Stimulated activated CD4-positive, alpha-beta T cell treated with anti-CD3 and anti-CD28 coated beads, Interleukin-1b, Interleukin-23, amount 100 ng/mL, for 1 hour (primary cell): ENCODE data around the gene SYT9.
"Not testable (repeated sequence)": the region's sequence is repeated elsewhere in the genome, so short reads cannot be mapped to it uniquely, and the experiment has no call there.

Experiments
- DNase-seq, 2 donors: peaks; one replicate each; pipeline ENCODE4 v3.0.0-alpha.2; 2020; ENCODE audit warnings: low read depth in 2 of 2

SYT9 gene

DNA sequence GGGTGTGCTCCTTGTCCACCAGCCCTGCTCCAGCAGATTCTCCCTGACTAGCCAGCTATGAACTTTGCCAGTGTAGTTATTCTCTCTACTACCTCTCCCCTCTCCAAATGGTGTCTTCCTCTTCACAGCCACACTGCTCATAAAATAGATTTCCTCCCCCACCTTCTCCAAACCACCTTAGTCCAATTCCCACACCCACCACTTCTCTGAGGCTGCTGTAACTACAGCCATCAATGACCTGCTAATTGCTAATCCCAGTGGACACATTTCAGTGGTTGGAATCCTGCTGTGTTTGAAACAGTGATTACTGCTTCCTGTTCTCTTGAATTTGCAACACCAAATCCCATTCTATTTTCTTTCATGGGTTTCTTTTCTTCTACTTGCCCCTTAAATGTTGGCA, 23.4 kb downstream of the SYT9 start:
- no peak for DNase-seq

DNA sequence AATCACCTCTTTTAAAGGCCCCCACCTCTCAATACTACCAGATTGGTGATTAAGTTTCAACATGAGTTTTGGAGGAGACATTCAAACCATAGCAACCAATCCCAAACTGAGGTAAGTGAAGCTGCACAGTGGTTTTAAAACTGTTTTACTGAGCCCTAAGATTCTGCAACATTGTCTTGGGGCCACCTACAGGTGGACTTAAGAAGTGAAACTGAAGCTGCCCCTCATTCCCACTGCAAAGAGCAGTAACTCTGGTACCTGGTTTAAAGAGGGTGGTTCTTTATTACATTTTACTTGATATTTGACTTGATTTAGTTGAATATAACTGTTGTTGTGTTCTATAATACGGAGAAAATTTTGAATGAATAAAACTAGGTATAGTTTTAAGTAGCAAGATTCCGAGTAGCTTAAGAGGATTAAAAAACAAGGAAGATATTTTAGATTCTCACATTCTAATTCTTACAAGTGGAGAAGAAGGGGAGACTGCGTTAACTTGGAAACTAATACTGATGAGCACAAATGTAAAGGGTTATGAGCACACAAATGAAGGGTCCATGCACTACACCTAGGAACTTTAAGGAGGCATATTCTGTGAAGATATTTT, 26.7 kb downstream of the SYT9 start:
- no peak for DNase-seq

DNA sequence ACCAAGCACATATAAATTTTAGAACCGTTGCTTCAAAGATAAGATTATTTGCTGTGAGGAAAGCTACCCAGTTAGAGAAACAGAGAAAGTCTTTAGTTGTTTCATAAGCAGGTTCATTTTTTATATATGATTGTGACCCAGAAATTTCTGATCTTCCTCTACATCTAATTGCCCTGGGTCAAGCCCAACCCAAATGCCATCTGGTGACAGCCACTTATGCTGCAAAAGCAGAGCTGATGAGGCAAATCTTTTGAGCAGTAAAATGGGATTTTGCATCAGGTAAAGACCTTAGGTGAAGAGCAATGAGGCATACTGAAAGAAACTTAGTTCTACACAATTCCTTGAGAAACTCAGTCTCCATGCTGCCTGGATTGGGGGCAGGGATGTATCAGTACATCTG, 28.0 kb downstream of the SYT9 start:
- no peak for DNase-seq

DNA sequence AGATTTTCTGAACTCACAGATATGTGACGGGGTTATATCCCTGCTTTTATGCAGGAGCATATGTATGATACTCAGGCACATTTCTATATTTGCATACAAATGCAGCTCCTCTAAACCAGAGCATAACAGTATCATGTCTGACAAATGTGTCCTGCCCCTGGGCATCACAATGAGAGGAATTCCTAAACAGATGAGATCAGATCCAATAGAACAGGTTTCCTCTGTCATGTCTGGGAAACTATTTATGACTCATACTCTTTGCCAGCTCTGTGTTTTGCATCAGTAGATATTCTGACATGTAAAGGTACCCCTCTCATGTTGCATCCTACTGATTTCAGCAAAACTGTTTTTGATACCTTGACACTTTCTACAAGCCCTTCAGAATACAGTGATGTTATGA, 29.4 kb downstream of the SYT9 start:
- no peak for DNase-seq

DNA sequence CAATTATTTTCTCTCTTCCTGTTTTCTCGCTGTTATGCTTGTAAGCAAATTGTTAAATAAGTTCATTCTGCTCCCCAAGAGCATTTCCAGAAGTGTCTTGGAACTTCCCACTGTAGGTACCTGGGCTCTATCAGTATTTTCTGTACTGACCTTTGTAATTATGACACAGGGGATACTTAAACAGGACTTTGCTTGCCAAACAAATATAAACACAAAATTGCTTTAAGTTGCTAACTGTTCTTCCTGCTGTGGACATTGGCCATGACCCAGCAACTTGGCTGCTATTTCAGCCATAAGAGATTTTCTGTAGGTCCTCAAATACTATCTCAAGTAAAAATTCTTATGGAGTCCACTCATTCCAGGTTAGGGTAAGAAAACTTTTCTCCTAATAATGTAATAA, 30.1 kb downstream of the SYT9 start:
- no peak for DNase-seq

DNA sequence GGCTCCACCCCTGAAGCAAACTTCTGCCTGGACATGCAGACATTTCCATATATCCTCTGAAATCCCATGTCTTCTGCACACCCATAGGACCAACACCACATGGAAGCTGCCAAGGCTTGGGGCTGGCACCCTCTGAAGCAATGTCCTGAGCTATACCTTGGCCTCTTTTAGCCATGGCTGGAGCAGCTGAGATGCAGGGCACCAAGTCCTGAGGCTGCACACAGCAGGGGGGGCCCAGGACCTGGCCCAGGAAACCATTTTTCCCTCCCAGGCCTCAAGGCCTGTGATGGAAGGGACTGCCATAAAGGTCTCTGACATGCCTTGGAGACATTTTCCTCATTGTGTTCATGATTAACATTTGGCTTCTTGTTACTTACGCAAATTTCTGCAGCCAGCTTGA, 34.5 kb downstream of the SYT9 start:
- DNase-seq = no peak

DNA sequence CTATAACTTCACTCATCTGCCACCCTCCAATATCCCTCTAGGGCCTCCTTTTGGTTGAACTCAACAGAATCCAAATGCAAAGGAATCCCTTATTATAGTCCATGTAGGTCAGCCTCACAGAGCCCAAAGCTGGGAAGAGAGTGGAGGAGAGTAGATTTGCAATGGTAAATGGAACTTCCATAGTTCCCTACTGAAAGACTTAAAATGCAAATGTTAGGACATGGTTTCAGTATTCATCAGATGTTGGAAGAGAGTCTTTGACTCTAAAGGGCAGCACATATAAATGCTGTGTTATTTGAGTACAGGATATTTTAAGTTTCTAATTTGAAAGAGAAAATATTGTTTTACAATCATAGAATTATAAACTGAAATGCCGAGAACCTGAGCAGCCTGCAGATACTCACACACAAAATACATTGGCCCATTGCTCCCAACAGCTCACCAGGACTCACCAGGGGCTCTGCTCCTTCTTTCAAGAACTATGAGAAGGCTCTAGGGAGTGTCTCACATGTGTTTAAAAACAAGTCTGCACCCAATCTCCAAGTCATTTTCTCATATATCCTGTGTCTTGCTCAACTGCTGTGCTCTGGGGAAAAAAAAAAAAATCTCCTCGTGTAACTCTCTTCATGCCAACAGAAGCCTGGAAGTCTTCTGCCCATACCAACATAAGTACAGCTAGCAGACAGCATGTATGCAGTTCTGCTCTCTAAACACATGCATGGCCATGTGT, 39.6 kb downstream of the SYT9 start:
- no peak for DNase-seq

DNA sequence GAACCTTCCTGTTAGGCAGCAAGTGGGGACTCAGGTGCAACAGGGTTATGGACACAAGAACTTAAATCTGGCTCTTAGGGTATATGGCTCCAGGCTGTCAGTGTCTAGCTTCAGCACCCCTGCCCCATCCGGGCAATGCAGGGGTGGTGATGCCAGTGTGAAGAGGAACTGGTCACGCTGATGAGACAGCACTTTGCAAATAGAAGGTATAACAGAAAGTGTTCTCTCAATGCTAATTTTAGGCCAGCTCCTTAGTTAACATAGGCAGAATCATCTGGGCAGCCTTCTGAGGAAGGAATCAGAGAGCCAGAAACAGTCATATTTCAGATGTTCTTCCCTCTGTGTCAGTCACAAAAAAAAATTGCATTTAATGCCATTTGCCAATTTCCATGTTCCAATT, 41.2 kb downstream of the SYT9 start:
- no peak for DNase-seq

DNA sequence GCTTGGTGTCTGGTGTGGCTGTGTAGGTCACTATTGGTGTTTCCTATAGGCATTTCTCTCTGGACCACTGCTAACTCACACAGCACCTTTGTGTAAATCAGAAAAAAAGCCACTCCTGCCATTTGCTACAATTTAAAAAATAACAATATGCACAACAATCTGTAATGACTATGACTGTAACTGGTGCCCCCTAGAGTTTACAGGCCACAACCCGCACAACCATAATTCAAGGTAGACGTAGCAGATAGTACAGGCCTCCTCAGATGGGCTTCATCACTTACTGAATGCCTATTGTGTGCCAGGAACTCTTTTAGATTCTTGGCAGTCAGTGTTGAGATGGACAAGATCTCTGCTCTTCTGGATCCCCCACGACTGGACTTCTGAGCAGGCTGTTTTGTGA, 47.7 kb downstream of the SYT9 start:
- no peak for DNase-seq

DNA sequence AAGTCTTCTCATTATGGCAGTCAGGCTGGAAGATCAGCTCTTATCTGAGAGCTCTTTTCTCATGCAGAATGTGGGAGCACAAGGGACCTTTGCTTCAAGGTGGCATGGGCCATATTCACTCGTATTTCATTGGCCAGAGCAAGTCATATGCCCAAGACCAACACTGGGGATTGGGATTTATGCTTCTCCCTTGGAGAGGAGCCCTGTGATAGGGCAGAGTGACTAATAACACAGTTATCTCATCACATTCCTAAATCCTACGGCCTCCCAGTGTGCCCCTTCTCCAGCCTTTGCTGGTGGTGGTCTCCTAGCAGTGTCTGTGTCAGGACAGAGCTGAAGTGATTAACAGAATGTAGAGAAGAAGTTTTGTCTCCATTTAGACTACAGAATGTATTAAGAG, 48.6 kb downstream of the SYT9 start:
- no peak for DNase-seq

DNA sequence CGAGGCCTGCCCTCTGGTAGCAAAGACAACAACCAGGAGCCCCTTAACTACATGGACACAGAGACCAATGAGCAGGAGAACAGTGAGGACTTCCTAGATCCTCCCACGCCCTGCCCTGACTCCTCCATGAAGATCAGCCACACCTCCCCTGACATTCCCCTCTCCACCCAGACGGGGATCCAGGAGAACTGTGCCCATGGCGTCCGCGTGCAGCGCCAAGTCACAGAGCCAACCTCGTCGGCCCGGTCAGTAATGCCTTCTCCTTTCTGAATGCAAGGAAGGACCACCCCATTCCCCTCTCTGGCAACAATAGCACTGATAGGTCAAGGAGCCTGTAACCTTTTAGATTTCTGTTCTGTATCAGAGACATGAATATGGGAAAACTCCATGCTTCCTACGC, 51.4 kb downstream of the SYT9 start:
- no peak for DNase-seq

DNA sequence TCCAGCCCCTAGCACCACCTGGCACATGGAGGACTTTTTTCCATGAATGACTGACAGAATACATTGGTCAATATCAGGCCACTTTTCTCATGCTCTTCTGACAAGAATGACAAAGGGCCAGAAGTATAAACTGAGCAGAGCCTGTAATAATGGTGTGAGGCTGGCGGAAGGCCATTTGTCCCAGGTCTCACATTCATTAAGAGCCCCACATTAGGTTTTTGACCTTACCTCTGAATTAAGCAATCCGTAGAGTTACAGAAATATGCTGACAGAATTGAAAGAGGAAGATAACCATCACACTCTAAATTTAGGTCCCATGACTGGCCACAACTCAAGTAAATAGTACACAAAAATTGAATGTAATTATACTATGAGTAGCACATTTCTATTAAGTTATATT, 55.2 kb downstream of the SYT9 start:
- DNase-seq = no peak

DNA sequence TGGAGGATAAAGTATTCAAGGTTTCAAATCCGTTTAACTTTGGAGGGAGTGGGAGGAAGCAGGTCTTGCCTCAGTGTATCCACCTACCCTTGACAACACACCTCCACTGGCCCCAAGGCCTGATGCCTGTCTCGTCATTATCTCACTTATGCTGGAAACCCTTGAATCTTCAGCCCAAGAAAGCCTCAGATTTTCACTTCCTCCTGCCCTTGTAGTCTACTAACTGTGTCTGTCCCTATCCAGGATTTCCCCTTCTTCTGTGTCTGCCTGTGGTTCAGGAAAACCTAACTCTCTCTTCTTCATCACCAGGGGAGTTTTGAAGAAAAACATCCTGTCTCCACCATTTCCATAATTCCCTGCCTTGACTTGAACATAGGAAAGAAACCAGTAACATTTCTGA, 56.1 kb downstream of the SYT9 start:
- no peak for DNase-seq

DNA sequence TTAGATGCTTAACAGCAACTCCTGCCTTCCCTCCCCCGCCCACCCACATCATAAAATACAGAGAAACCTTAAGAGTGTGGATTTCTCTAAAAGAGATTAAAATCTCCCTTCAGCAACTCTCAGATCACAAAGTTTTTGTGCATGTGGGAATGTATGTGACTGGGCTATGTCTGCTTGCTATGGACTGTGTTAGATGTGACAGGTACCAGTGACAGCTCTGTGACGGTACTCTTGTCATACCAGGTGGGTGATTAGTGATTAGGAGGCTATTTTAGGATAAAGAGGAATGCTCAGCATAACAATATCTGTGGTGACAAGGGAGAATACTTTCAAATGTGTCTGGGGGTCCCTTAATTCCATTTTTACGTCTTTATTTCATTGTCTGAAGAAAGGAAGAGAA, 60.2 kb downstream of the SYT9 start:
- DNase-seq = no peak

DNA sequence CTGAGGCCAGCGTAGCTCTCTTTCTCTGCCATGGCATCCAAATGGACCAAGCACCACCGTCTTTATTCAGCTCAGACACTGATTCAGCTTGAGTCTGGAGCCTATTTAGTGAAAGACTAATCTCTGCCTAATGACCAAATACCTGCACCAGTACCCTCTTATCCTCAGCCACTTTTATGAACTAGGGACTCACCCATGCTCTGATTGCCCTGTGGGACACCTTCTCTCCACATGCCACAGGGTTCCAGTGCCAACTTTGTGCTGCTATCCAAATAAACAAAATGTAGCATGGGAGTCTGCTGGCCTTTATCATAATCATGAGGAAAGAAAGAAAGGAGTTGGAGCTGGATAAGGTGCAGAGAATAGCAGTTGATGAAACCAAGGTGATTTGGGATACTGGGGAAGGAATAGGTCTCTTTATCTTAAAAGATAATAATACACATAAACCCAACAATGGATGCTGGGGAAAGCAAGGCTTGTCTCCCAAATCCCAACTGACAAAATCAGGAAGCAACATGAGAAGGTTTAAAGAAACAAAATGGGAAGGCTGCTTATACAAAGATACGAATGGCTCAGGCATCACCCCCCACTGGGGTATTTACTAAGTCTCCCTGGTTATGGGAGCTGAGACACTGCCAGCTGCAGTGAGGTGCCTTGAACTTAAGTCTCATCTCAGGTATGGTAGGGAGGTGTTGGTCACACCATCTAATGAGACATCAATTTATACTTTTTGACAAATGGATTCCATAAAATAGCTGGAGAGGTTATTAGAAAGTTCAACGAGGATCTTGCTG, 63.3 kb downstream of the SYT9 start:
- no peak for DNase-seq

DNA sequence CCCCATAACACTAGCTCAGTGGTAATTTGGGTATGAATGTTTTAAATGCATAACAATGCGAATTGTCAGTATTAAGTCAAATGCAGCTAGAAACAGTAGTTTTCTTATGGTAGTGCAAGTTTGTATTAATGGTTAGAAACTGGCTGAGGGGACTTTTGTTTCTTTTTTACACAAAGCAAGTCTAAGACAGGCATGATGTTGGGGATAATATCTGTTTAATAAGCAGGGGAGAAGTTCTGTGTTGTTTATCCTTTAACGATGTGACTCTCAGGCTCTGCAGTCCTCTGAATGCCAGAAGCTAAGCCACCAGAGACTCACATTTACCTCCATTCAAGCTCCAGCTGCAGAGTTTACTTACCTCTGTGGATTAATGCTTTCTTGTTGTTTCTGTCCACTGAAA, 67.8 kb downstream of the SYT9 start:
- no peak for DNase-seq

DNA sequence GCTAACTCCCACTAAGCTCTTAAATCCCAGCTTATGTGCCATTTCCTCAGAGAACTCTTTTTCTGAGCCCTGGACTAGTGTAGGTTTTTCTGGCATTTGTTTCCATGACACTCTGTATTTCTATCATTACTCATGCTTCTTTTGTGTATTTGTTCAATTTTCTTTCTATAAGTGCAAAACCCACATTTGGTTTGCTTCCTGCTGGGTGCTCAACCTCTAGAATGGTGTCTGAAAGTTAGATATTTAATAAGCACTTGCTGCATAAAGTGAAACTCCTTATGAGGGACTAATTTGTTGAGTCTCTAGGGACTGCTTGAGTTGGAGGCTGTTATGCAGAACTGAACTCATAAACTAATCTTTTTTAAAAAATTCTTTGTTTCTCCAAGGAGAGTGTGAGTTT, 68.6 kb downstream of the SYT9 start:
- no peak for DNase-seq

DNA sequence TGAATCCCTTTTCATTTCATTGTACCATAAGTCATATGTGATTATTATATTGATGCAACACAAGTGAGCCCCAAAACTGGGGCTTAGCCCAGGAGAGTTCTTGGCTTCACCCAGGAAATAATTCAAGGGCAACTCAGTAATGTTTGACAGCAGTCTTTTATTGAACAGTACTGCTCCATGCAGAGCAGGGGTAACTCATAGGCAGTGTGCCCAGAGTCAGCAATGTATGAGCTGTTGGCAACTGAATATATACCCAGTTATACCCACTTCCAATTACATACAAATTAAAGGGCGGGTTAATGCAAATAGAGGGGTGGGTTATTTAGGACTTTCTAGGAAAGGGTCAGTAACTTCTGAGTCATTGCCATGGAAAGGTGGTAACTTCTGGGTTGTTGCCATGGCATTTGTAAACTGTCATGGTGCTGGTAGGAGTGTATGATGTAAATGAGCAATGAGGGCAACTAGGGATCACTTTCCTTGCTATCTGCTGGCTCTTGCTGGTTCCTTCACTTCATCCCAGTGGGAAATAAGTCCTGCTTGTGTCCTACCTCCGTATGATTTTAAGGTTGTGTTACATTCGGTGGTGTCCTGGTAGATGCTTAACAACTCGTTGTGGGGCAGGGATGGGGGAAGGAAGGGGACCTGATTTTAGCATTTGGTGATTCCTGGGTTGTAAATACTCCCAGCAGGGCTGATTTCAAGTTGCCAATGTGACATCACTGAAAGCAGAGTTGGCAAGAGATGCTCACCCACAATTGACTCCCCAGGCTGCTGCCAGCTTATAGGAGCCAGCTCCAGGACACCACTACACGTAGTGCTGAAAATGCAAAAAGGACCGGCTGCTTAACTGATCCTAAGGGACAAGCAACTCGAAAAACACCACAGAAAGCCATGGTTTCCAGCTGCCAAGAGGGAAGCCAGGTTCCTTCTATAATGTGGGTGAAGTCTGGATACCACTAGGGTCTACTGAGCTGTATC, 70.1 kb downstream of the SYT9 start:
- no peak for DNase-seq

DNA sequence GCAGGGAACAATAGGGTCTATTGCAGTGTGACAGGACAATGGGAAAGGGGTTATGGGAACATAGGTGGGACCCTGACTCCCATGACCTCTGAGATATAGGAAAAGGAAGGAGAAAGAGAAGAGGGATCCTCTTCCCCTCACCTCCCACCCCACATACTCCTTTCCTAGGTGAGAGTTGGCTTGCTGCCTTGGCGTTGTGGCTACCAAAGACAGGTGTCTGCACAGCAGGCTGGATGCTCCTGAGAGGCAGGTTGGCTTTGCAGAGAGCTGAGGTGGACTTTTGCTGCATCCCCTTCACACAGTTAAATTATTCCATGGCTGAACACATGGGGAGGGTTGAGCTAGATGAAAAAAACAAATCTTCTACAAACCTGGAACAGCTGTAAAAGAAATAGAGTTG, 80.7 kb downstream of the SYT9 start:
- DNase-seq = no peak

DNA sequence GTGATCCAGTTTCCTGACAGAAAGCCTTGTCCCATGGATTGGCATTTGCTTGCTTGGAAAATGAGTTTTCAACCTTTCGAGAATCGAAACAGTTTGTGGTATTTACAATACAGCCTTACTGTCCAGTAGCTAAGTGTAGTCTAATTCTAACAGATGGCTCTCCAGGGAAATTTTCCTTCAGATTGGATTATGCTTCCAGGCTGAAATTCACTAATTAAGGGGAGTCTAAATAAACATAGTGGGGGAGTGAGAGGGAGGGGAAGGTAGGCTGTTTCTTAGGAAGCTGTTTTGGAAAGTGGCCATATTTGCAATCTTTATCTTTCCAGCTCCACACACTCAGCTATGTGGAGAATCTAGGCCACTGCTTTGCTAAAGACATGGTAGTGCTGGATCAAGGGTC, 81.3 kb downstream of the SYT9 start:
- no peak for DNase-seq

DNA sequence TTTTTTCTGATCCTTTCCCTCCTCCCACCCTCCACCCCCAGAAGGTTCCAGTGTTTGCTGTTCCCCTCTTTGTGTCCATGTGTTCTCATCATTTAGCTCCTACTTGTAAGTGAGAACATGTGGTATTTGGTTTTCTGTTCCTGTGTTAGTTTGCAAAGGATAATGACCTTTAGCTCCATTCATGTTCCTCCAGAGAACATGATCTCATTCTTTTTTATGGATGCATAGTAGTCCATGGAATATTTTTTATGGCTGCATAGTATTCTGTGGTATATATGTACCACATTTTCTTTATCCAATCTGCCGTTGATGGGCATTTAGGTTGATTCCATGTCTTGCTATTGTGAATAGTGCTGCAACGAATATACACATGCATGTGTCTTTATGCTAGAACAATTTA, 83.7 kb downstream of the SYT9 start:
- not testable (repeated sequence) for DNase-seq

DNA sequence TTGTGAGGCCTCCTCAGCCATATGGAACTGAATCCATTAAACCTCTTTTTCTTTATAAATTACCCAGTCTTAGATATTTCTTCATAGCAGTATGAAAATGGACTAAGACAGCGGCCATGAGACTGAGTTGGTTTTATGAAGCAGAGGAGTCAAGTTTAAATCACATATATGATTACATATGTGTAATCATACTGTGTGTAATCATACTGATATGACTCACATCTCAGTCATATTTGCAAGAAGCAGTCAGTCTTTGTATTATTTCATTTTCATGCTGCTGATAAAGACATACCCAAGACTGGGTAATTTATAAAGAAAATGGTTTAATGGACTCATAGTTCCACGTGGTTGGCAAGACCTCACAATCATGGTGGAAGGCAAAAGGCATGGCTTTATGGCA, 89.8 kb downstream of the SYT9 start:
- DNase-seq = no peak
